MM.1S (cell line): ENCODE measurements around the gene EP300.

Experiments used
- EZH2 ChIP-seq: fragments of 300-600 bp; sonication (generic); optimal IDR thresholded peaks from 2 replicates; pipeline ENCODE3; 2017; ENCODE audit warnings: low read depth, mild to moderate bottlenecking, antibody characterized with exemption, low read length, mixed read lengths
- EZH2phosphoT487 ChIP-seq: fragments of 300-600 bp; sonication (generic); IDR thresholded peaks from 2 replicates; pipeline ENCODE4 v1.6.1; 2018; ENCODE audit warnings: antibody characterized with exemption, low read length
- TF ChIP-seq, protein P1 (sequence below): fragments of 300-600 bp; sonication (generic); IDR thresholded peaks from 2 replicates; pipeline ENCODE4 v1.5.1; 2016; ENCODE audit warnings: antibody characterized with exemption, low read length, mixed read lengths

GRCh38 chr22:41197038-41197972 lies 104.9 kb downstream of the EP300 start:
- no peak for TF ChIP-seq EZH2
- TF ChIP-seq, protein P1, sequence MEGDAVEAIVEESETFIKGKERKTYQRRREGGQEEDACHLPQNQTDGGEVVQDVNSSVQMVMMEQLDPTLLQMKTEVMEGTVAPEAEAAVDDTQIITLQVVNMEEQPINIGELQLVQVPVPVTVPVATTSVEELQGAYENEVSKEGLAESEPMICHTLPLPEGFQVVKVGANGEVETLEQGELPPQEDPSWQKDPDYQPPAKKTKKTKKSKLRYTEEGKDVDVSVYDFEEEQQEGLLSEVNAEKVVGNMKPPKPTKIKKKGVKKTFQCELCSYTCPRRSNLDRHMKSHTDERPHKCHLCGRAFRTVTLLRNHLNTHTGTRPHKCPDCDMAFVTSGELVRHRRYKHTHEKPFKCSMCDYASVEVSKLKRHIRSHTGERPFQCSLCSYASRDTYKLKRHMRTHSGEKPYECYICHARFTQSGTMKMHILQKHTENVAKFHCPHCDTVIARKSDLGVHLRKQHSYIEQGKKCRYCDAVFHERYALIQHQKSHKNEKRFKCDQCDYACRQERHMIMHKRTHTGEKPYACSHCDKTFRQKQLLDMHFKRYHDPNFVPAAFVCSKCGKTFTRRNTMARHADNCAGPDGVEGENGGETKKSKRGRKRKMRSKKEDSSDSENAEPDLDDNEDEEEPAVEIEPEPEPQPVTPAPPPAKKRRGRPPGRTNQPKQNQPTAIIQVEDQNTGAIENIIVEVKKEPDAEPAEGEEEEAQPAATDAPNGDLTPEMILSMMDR: peak; percentile 5; the same call in 1 of the 2 replicates
- no peak for TF ChIP-seq EZH2phosphoT487
